Gastroesophageal sphincter (tissue), 4 donors: ENCODE measurements around the gene CEP170B. TPM values are rescaled to one million over a fixed set of nuclear protein-coding genes. Genes with fewer than 3 reads are reported as not detected.
A peak's percentile ranks its signal among the peaks of the same experiment; 100 is the strongest.

Source experiments
- ATAC-seq: fragments of 150-250 bp; one replicate; pipeline ENCODE4 v1.9.1; 2016; ENCODE audit warnings: mild to moderate bottlenecking, moderate library complexity
- H3K27ac ChIP-seq, 4 donors: fragments of 200-600 bp; sonication (generic) in 3 of 4; 1 replicate in 3 of 4; 2 replicates in 1 of 4; pipeline ENCODE4 v1.5.1; 2016 to 2019
- H3K27me3 ChIP-seq: fragments of 200-600 bp; sonication (generic); one replicate; pipeline ENCODE4 v1.5.1; 2019
- H3K36me3 ChIP-seq, 2 donors: fragments of 200-600 bp; sonication (generic); one replicate each; pipeline ENCODE4 v1.5.1; 2019; ENCODE audit warnings: control low read depth in 1 of 2
- H3K4me1 ChIP-seq, 3 donors: fragments of 200-600 bp; sonication (generic); 1 replicate in 2 of 3; 2 replicates in 1 of 3; pipeline ENCODE4 v1.5.1; 2016 to 2019; ENCODE audit warnings: control low read depth in 2 of 3
- H3K4me3 ChIP-seq, 2 donors: fragments of 200-600 bp; sonication (generic); one replicate each; pipeline ENCODE4 v1.5.1; 2019; ENCODE audit warnings: mild to moderate bottlenecking in 1 of 2, moderate library complexity in 1 of 2
- H3K9me3 ChIP-seq, 3 donors: fragments of 200-600 bp; sonication (generic); one replicate each; pipeline ENCODE4 v1.5.1; 2017 to 2019; ENCODE audit warnings: control low read depth in 2 of 3
- CTCF ChIP-seq, 4 experiments: fragments of 200-600 bp in 2 of 4; fragments of 450-650 bp in 2 of 4; sonication (generic) in 1 of 4; IDR thresholded peaks; one replicate each; pipeline ENCODE4 v1.5.1; 2017 to 2019; ENCODE audit warnings: antibody characterized with exemption in 4 of 4, mild to moderate bottlenecking in 2 of 4, moderate library complexity in 2 of 4
- EP300 ChIP-seq: sonication (generic); formaldehyde crosslinking; IDR thresholded peaks from one replicate; pipeline ENCODE4 v1.6.1; 2017; ENCODE audit warnings: antibody characterized with exemption, mild to moderate bottlenecking
- POLR2A ChIP-seq, 2 donors: fragments of 450-650 bp; IDR thresholded peaks; one replicate each; pipeline ENCODE4 v1.6.1; 2017; ENCODE audit warnings: antibody characterized with exemption in 2 of 2, mild to moderate bottlenecking in 2 of 2, moderate library complexity in 1 of 2
- POLR2AphosphoS5 ChIP-seq: sonication (generic); formaldehyde crosslinking; IDR thresholded peaks from one replicate; pipeline ENCODE4 v1.6.1; 2017; ENCODE audit warnings: antibody characterized with exemption
- WGBS, 2 donors: methylation state at CpG; one replicate each; pipeline ENCODE4 v1.1.5; 2018; ENCODE audit warnings: low coverage in 1 of 2; 5-methylcytosine and 5-hydroxymethylcytosine counted together
- total RNA-seq, 4 donors: library from RNA; depleted of rRNA; stranded (reverse); fragments of >200 nt; gene quantifications; one replicate each; pipeline ENCODE4 v1.1.0, GENCODE V29; 2016

Gene CEP170B
- total RNA-seq, 4 donors from 2014 or later, result 18.7 to 64.7 (median 25.5) TPM

GRCh38 chr14:104859900-104860299, 5.2 kb upstream of the CEP170B start:
- peaks cover 0 to 11% (median 8%) of the 10 kb centered on the region in 3 donors for H3K4me1 ChIP-seq
- 89 to 99% methylated on average over 4 of the region's 4 CpGs for WGBS, 2 donors

GRCh38 chr14:104860414-104860813, 4.7 kb upstream of the CEP170B start:
- Histone ChIP-seq H3K27me3 (peaks cover 4% of the 10 kb centered on the region), H3K27ac (no peak overlapping the region), H3K9me3 (no peaks in the 10 kb centered on the region), H3K4me3 (no peak overlapping the region), H3K36me3 (no peaks in the 10 kb centered on the region), H3K4me1 (peaks cover 0 to 12% (median 8%) of the 10 kb centered on the region in 3 donors)
- no peak for ATAC-seq
- TF ChIP-seq POLR2AphosphoS5 (no peak), EP300 (no peak), CTCF (IDR thresholded peaks at IDR 0.05) (no peak), POLR2A (IDR thresholded peaks at IDR 0.05) (no peak)

More at GRCh38 chr14:104859900-104860299, 5.2 kb upstream of the CEP170B start:
- peaks cover 4% of the 10 kb centered on the region for H3K27me3 ChIP-seq
- no peak overlapping the region for H3K4me3 ChIP-seq
- ATAC-seq, result no peak
- no peak for TF ChIP-seq CTCF (IDR thresholded peaks at IDR 0.05)
- TF ChIP-seq POLR2AphosphoS5, result no peak
- no peak for TF ChIP-seq POLR2A (IDR thresholded peaks at IDR 0.05)
- no peak for TF ChIP-seq EP300
- H3K9me3 ChIP-seq, result no peaks in the 10 kb centered on the region
- no peak overlapping the region for H3K27ac ChIP-seq
- no peaks in the 10 kb centered on the region for H3K36me3 ChIP-seq

- peaks cover 0 to 38% (median 19%) of the 10 kb centered on the region in 3 donors for H3K4me1 ChIP-seq
- no peak overlapping the region for H3K27ac ChIP-seq
- no peak for ATAC-seq
- peaks cover 4% of the 10 kb centered on the region for H3K27me3 ChIP-seq
- TF ChIP-seq CTCF (IDR thresholded peaks at IDR 0.05) (no peak), EP300 (no peak), POLR2A (IDR thresholded peaks at IDR 0.05) (no peak), POLR2AphosphoS5 (no peak)
- H3K36me3 ChIP-seq, result no peaks in the 10 kb centered on the region
- H3K4me3 ChIP-seq, result no peak overlapping the region
- WGBS, 2 donors, result 67 to 73% methylated on average over 2 to 3 of the region's 13 CpGs
- no peaks in the 10 kb centered on the region for H3K9me3 ChIP-seq
Observed at GRCh38 chr14:104863131-104863862, 1.8 kb upstream of the CEP170B start.

- no peaks in the 10 kb centered on the region for H3K9me3 ChIP-seq
- peaks cover 0 to 40% (median 19%) of the 10 kb centered on the region in 3 donors for H3K4me1 ChIP-seq
- peaks cover 0 to 3% of the 10 kb centered on the region in 2 donors for H3K36me3 ChIP-seq
- 6% methylated on average over 7 of the region's 13 CpGs; no CpG with 5 or more reads in 1 of the 2 donors for WGBS, 2 donors
- H3K27ac ChIP-seq, result no peak overlapping the region
- peak overlapping the region in 1 of 2 donors; percentile 71 for H3K4me3 ChIP-seq
- TF ChIP-seq POLR2AphosphoS5, result no peak
- TF ChIP-seq EP300, result no peak
- H3K27me3 ChIP-seq, result peaks cover 4% of the 10 kb centered on the region
- ATAC-seq, result no peak
Observed at GRCh38 chr14:104863923-104864266, 1.2 kb upstream of the CEP170B start.

GRCh38 chr14:104864267-104865080, 594 bp upstream of the CEP170B start:
- Histone ChIP-seq H3K9me3 (no peaks in the 10 kb centered on the region), H3K4me3 (peak overlapping the region; percentile 40 to 71), H3K27ac (peak overlapping the region in 2 of 4 donors; percentile 20 to 70), H3K36me3 (peaks cover 0 to 9% of the 10 kb centered on the region in 2 donors), H3K4me1 (peaks cover 0 to 40% (median 19%) of the 10 kb centered on the region in 3 donors), H3K27me3 (peaks cover 4% of the 10 kb centered on the region)
- no peak for TF ChIP-seq CTCF (IDR thresholded peaks at IDR 0.05)
- no peak for TF ChIP-seq POLR2AphosphoS5
- TF ChIP-seq POLR2A (IDR thresholded peaks at IDR 0.05), result no peak
- TF ChIP-seq EP300, result no peak
- WGBS, 2 donors, result 4% methylated on average over 10 of the region's 70 CpGs; no CpG with 5 or more reads in 1 of the 2 donors
- ATAC-seq, result peak; percentile 16
